ENCODE measurements around the gene FGFRL1.
A peak's percentile ranks its signal among the peaks of the same experiment; 100 is the strongest.

The FGFRL1 gene

GRCh38 chr4:1004557-1005485 is 6.6 kb upstream of the FGFRL1 start:
- DNase-seq (ENCODE audit: low read depth in 2 of 2, low spot score in 1 of 2), result no peak

GRCh38 chr4:1006856-1007255 is 4.6 kb upstream of the FGFRL1 start:
- DNase-seq (ENCODE audit: low read depth in 2 of 2, low spot score in 1 of 2), result no peak

GRCh38 chr4:1008840-1009541 is 2.4 kb upstream of the FGFRL1 start:
- DNase-seq (ENCODE audit: low read depth in 2 of 2, low spot score in 1 of 2), result no peak

- DNase-seq (ENCODE audit: low read depth in 2 of 2, low spot score in 1 of 2), result peak; percentile 53 to 66
Observed at GRCh38 chr4:1009542-1010394, 1.7 kb upstream of the FGFRL1 start.

DNA sequence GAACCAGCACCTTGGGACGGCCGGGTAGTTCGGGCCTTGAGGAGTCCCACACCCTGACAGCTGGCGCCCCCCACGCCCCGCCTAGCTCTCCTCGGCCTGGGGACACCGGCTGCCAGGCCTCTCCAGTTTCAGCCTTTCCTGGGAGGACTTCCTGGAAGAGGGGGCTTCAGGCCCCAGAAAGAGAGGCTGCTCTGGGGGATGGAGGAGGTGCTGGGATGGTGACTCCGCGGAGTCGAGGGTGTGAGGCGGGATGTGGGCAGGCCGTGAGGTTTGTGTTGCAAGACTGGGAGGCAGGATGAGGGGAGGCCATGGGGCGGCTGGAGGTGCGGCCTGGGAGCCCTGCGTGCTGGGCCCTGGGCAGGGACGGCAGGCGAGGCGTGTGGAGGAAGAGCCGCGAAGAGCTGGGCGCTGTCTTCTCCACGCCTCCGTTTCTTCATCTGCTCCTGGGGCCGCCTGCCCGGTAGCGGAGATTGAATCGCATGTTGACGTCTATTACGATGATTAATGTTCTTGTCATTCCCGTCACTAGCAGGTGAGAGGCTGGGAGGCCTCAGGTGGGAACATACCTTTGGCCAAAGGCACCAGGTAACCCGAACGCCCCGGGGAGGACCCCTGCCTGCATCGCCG is 918 bp upstream of the FGFRL1 start:
- DNase-seq (ENCODE audit: low read depth in 2 of 2, low spot score in 1 of 2), result peak in 1 of 2 donors; percentile 39

DNA sequence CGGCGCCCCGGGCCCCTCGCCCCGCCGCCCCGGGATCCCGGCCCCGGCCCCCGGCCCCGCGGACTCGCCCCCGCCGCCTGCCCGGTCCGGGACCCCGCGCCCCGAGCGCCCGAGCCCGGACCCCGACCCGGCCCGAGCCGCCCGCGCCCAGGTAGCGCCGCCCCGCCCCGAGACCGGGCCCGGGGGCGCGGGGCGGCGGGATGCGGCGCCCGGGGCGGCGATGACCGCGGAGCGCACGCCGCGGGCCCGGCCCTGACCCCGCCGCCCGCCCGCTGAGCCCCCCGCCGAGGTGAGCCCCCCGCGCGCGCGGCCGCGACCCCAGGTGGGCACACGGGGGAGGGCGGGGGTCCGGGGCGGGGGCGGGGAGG is 224 bp downstream of the FGFRL1 start:
- no peak for DNase-seq (ENCODE audit: low read depth in 2 of 2, low spot score in 1 of 2)

- DNase-seq (ENCODE audit: low read depth in 2 of 2, low spot score in 1 of 2), result no peak
Observed at GRCh38 chr4:1012034-1012739, 761 bp downstream of the FGFRL1 start.

- no peak for DNase-seq (ENCODE audit: low read depth in 2 of 2, low spot score in 1 of 2)
Observed at GRCh38 chr4:1013225-1014073, 2.0 kb downstream of the FGFRL1 start.

DNA sequence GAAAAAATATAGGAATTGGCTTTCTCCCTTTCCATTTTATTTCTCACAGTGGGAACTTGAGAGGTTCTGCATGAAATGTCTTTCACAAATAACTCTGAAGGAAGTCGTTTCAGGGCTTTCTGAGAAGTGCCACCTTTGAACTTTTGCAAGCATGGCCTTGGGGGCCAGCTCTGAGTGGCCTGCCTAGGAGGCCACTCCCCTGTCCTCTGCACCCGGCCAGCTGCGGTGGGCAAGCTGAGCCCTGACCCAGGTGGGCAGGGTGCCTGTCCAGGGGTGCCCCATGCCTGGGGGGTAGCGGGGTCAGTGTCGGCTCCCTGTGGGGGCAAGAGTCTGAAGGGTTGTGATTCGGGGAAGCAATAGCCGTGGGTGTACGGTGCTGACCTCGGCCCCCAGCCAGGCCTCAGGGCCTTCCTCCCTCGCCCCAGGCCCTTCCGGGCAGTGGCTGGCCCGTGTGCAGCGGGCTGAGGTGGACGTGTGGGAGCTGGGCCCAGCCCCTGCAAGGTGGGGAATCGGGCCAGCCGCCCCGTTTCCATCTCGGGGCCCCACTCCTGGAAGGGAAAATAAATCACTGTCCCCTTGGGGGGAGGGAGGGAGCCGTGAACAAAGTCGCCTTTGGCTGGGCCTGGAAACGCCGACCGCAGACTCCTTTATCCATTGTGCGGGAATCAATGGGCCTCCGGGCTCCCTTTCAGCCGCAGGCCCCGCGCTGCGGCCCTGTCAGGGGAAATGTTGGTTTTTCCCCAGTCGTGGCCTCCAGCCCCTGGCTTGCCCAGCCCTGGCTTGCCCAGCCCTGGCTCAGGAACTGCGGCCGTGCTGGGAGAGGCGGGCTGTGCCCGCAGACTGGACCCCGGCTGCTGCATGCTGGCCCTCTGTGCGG is 3.1 kb downstream of the FGFRL1 start:
- no peak for DNase-seq (ENCODE audit: low read depth in 2 of 2, low spot score in 1 of 2)

- no peak for DNase-seq (ENCODE audit: low read depth in 2 of 2, low spot score in 1 of 2)
Observed at GRCh38 chr4:1015179-1015578, 3.8 kb downstream of the FGFRL1 start.

- no peak for DNase-seq (ENCODE audit: low read depth in 2 of 2, low spot score in 1 of 2)
Observed at GRCh38 chr4:1015746-1016145, 4.3 kb downstream of the FGFRL1 start.

DNA sequence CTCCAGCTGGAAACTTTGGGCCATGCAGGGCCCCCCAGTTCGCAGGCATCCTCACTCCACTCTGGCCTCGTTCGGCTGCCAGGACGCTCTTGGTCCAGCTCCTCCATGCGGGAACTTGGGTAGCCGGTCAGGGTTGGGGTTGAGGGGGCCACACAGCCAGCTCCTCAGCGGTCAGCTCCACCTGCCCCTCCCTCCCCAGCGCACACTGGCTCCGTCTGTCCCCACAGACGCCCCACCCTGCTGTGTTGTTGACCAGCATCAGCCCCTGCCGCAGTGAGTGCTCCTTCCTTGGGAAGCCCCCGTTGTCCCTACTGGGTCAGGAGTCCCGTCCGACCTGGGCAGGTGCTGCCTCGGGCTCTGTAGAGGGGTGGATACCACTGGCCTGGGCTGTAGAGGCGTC is 5.8 kb downstream of the FGFRL1 start:
- DNase-seq (ENCODE audit: low read depth in 2 of 2, low spot score in 1 of 2), result no peak

DNA sequence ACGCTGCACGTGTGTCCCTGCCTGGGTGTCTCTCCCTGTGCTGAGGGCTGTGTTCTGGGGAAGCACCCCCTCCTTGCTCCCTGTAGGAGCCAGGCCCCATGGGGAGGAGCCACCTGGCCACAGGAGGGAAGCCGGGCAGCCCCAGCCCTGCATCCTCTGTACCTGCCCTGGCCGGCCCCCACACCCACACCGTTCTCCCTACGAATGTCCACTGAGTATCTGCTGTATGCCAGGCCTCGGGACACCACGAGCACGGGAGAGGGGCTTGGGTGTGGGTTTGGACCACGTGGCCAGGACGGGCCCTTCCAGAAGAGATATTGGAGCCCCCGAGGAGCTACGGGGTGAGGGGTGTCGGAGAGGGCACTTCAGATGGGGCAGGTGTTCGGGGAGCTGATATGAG is 6.3 kb downstream of the FGFRL1 start:
- no peak for DNase-seq (ENCODE audit: low read depth in 2 of 2, low spot score in 1 of 2)

- no peak for DNase-seq (ENCODE audit: low read depth in 2 of 2, low spot score in 1 of 2)
Observed at GRCh38 chr4:1018147-1019020, 7.0 kb downstream of the FGFRL1 start.

DNA sequence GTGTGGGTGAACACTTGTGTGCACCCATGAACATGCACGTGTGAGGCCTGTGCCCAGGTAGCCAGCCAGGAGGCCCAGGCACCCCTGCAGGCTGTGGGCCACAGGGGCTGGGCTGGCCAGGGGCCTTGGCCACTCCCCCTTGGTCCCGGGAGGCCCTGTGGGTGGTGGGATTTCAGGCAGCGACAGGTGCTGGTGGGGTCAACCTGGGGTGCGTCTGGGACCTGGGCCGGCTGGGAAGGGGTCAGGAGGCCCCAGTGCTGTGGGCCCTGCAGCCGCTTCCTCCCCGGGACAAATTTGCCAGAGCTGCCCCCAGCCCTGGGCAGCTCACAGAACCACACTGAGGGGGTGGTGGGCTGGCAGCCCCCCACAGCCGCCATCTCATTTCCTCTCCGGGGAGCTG is 7.9 kb downstream of the FGFRL1 start:
- DNase-seq (ENCODE audit: low read depth in 2 of 2, low spot score in 1 of 2), result no peak

- no peak for DNase-seq (ENCODE audit: low read depth in 2 of 2, low spot score in 1 of 2)
Observed at GRCh38 chr4:1019729-1020470, 8.5 kb downstream of the FGFRL1 start.

Data from stimulated activated CD8-positive, alpha-beta memory T cell treated with anti-CD3 and anti-CD28 coated beads, Interleukin-4, amount 100 ng/mL, for 1 hour (primary cell).